ENCODE data around the gene OTUD7B. TPM values are rescaled to one million over a fixed set of nuclear protein-coding genes. Genes with fewer than 3 reads are reported as not detected.

OTUD7B gene
- total and polyA plus RNA-seq, 9 of the 15 experiments (the other 6 are each of a cell fraction or from before 2014, with no cell fraction given), result 0.96 to 18.8 (median 7.4) TPM

DNA sequence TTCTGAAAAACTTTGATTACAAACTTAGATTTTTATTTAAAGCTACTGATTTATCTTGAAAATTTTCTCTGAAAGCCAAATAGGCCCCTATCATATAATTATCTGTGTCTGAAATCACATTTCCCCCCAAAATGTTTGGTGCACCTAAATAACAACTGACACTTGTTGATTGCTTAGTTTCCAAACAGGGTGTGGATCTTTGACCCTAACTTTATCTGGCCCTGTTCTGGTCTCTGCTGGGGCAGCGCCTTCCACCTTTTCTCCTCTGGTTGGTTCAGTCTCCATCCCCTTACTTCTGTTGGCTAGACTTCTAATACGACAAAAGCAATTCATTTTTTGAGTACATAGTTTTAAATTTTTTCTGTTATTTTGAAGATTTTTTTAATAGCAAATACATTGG lies 10.2 kb upstream of the OTUD7B start:
- Histone ChIP-seq H3K4me3 (no peak overlapping the region), H3K27me3 (ENCODE audit: control insufficient read depth in 2 of 2, insufficient read depth in 2 of 2, low read length in 2 of 2) (no peaks in the 10 kb centered on the region), H4K20me1 (replicated peaks; ENCODE audit: control insufficient read depth, insufficient read depth, low read length) (no peaks in the 10 kb centered on the region), H3K27ac (ENCODE audit: extremely low read depth, low read depth, low read length) (no peak overlapping the region), H3K9me3 (replicated peaks; ENCODE audit: control insufficient read depth, insufficient read depth, low read depth, low read length) (no peaks in the 10 kb centered on the region), H3K79me2 (ENCODE audit: control insufficient read depth, insufficient read depth, low read length) (no peaks in the 10 kb centered on the region), H3K9me1 (ENCODE audit: control insufficient read depth, insufficient read depth, low read length) (no peaks in the 10 kb centered on the region), H3K4me1 (replicated peaks in 1 of 2; ENCODE audit: control insufficient read depth in 2 of 2, insufficient read depth in 2 of 2, low read length in 2 of 2) (peaks cover 0 to 2% of the 10 kb centered on the region in 2 experiments; a peak in 3 of 5 replicates), H3K4me2 (ENCODE audit: insufficient read depth, low read length) (no peak overlapping the region), H2AFZ (ENCODE audit: low read depth, low read length) (no peak overlapping the region), H3K36me3 (ENCODE audit: control insufficient read depth, insufficient read depth, low read length) (no peaks in the 10 kb centered on the region), H3K9ac (ENCODE audit: insufficient read depth in 1 of 2, low read depth in 2 of 2, low read length in 2 of 2) (no peak overlapping the region)
- POLR2A ChIA-PET, result interaction anchor here (0.7 kb wide), 1 partner anchor 10 kb away, joined by 3 read pairs; the partner anchor contains the start of gene OTUD7B
- 43% methylated on average over 2 of the region's 2 CpGs for WGBS (ENCODE audit: insufficient coverage, low coverage, missing lambda C conversion rate)
- FAIRE-seq (no peak), ATAC-seq (no peak), DNase-seq (ENCODE audit: extremely low read depth in 1 of 4, low spot score in 3 of 4) (no peak)
- TF ChIP-seq, protein P1, sequence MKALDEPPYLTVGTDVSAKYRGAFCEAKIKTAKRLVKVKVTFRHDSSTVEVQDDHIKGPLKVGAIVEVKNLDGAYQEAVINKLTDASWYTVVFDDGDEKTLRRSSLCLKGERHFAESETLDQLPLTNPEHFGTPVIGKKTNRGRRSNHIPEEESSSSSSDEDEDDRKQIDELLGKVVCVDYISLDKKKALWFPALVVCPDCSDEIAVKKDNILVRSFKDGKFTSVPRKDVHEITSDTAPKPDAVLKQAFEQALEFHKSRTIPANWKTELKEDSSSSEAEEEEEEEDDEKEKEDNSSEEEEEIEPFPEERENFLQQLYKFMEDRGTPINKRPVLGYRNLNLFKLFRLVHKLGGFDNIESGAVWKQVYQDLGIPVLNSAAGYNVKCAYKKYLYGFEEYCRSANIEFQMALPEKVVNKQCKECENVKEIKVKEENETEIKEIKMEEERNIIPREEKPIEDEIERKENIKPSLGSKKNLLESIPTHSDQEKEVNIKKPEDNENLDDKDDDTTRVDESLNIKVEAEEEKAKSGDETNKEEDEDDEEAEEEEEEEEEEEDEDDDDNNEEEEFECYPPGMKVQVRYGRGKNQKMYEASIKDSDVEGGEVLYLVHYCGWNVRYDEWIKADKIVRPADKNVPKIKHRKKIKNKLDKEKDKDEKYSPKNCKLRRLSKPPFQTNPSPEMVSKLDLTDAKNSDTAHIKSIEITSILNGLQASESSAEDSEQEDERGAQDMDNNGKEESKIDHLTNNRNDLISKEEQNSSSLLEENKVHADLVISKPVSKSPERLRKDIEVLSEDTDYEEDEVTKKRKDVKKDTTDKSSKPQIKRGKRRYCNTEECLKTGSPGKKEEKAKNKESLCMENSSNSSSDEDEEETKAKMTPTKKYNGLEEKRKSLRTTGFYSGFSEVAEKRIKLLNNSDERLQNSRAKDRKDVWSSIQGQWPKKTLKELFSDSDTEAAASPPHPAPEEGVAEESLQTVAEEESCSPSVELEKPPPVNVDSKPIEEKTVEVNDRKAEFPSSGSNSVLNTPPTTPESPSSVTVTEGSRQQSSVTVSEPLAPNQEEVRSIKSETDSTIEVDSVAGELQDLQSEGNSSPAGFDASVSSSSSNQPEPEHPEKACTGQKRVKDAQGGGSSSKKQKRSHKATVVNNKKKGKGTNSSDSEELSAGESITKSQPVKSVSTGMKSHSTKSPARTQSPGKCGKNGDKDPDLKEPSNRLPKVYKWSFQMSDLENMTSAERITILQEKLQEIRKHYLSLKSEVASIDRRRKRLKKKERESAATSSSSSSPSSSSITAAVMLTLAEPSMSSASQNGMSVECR (CRISPR knock-in tag; IDR thresholded peaks at IDR 0.05), result no peak
- TF ChIP-seq MTA1 (IDR thresholded peaks at IDR 0.05; ENCODE audit: borderline replicate concordance) (no peak), EGR1 (conservative IDR thresholded peaks at IDR 0.05) (no peak), GTF2A2 (tag; IDR thresholded peaks at IDR 0.05) (no peak), SP1 (CRISPR knock-in tag; IDR thresholded peaks at IDR 0.05) (no peak), SRSF3 (IDR thresholded peaks at IDR 0.05; ENCODE audit: insufficient read depth, low read length) (no peak), NELFE (IDR thresholded peaks at IDR 0.05; ENCODE audit: insufficient read depth, insufficient read length) (no peak)
- BruUV-seq (replicated peaks), result no TSS peak
- CTCF ChIA-PET (ENCODE audit: low intra/inter-chr PET ratio), result no interaction called here
- intact Hi-C loops (cut with micrococcal nuclease) (no loop called here), in situ Hi-C loops (cut with MboI) (no loop called here)

Measured in K562 (cell line).